Mucosa of stomach (tissue), 1 donor: ENCODE measurements around the gene ACSS2.

Experiments used
- H3K27me3 ChIP-seq: one replicate; pipeline ENCODE4 v1.7.0; 2013; ENCODE audit warnings: mild to moderate bottlenecking, low read length; ENCODE audit not compliant: control insufficient read depth, insufficient read depth
- H3K36me3 ChIP-seq: one replicate; pipeline ENCODE4 v1.7.0; 2013; ENCODE audit warnings: low read length; ENCODE audit not compliant: control insufficient read depth, insufficient read depth
- H3K4me1 ChIP-seq: one replicate; pipeline ENCODE4 v1.7.0; 2013; ENCODE audit warnings: mild to moderate bottlenecking, low read length; ENCODE audit not compliant: control insufficient read depth, insufficient read depth
- H3K4me3 ChIP-seq: one replicate; pipeline ENCODE4 v1.7.0; 2013; ENCODE audit warnings: low read length
- H3K9ac ChIP-seq: one replicate; pipeline ENCODE4 v1.7.0; 2013; ENCODE audit warnings: mild to moderate bottlenecking, low read length, moderate library complexity
- H3K9me3 ChIP-seq: one replicate; pipeline ENCODE4 v1.7.0; 2013; ENCODE audit warnings: mild to moderate bottlenecking, low read length, moderate library complexity; ENCODE audit not compliant: control insufficient read depth
- donor health status: Pancreatic carcinoma.

The ACSS2 gene

DNA sequence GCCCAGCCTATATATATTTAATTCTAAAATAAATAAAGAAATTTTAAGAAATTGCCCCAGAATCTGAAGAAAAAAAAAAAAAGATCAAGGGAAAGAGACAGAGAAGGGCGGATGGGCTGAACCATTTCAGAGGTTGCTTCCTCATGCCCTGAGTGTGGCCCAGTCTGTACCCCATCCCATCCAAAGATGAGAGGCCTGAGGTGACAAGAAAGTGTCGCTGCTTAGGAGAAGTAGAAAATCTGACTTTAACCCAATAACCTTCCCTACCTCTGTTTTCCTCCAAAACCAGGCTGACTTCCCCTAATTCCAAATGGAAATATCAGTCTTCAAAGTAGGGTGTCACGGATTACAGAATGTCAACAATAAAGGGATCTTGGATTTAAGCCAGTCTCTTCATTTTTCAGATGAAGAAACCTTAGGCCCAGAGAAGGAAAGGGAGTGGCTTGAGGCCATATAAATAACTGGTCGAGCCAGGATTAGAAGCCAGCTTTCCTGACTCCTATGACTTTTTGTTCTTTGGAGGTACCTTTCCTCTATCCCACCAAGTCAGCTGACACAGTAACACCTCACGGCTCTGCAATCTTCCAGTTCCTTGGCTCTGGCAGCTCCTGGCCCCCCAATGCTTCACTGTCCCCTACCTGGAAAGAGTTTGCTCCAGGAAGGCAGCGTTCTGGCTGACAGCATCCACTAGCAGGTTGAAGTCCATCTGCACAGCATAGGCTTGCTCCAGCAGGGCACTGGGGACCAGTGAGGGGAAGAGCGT is 69.1 kb downstream of the ACSS2 start:
- Histone ChIP-seq H3K27me3 (no peaks in the 10 kb centered on the region), H3K36me3 (peaks cover 5% of the 10 kb centered on the region), H3K4me3 (no peak overlapping the region), H3K9ac (no peak overlapping the region), H3K9me3 (no peaks in the 10 kb centered on the region), H3K4me1 (peaks cover 28% of the 10 kb centered on the region)

DNA sequence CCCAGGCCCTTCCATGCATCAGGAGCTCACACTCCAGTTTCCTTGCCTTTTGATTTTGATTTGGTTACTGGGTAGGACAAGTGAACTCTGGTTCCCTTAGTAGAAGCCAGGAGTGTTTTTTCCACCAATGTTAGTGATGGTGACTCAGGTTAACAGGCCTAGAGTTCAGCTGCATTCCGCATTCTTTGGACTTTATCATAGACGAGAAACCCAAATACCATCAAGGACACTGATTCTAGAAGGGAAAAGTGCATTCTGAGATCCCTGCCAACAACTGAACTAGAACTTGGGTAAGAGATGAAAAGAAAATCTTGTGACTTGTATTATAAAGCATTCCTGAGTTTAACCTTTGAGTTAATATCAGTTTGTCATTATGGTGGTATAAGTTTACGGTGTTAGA is 70.2 kb downstream of the ACSS2 start:
- Histone ChIP-seq H3K27me3 (no peaks in the 10 kb centered on the region), H3K9me3 (no peaks in the 10 kb centered on the region), H3K36me3 (peaks cover 5% of the 10 kb centered on the region), H3K4me3 (no peak overlapping the region), H3K9ac (no peak overlapping the region), H3K4me1 (peaks cover 28% of the 10 kb centered on the region)

DNA sequence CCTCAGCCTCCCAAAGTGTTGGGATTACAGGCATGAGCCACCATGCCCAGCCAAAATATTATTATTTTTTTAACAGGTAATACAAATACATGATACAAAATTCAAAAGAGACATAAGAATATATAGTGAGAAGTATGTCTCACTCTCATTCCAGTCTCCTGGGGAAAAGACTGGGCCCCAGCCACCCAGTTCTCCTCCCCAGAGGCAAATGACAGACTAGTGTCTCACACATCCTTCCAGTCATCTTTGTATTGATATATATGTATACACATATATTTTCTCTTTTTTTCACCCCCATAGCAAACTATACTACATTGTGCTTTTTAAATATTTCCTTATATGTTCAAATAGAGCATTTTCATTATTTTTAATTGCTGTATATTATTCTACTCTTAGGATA is 70.9 kb downstream of the ACSS2 start:
- Histone ChIP-seq H3K9me3 (no peaks in the 10 kb centered on the region), H3K4me3 (no peak overlapping the region), H3K9ac (no peak overlapping the region), H3K27me3 (no peaks in the 10 kb centered on the region), H3K4me1 (peaks cover 28% of the 10 kb centered on the region), H3K36me3 (peaks cover 5% of the 10 kb centered on the region)

DNA sequence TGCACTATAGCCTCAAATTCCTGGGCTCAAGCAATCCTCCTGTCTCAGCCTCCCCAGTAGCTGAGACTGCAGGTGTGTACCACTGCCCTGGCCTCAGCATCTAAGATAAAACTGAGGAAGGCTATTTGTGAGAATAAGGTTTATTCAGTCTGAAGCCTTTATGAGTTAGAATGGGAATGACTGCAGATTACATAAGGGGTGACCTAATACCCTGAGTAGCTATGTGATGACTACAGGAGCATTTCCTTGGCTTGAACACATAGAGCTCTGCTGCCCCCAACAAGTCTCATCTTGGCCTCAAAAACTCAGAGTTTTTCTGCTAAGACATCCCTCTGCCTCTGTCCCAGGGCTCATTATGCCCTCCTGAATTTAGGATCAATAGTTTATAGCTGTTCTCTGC is 71.6 kb downstream of the ACSS2 start:
- H3K4me1 ChIP-seq: peaks cover 28% of the 10 kb centered on the region
- no peaks in the 10 kb centered on the region for H3K27me3 ChIP-seq
- H3K9ac ChIP-seq: no peak overlapping the region
- no peaks in the 10 kb centered on the region for H3K36me3 ChIP-seq
- no peaks in the 10 kb centered on the region for H3K9me3 ChIP-seq
- no peak overlapping the region for H3K4me3 ChIP-seq

GRCh38 chr20:34949120-34949519 is 72.7 kb downstream of the ACSS2 start:
- Histone ChIP-seq H3K9ac (no peak overlapping the region), H3K36me3 (no peaks in the 10 kb centered on the region), H3K4me1 (peaks cover 34% of the 10 kb centered on the region), H3K4me3 (no peak overlapping the region), H3K27me3 (no peaks in the 10 kb centered on the region), H3K9me3 (no peaks in the 10 kb centered on the region)

- Histone ChIP-seq H3K36me3 (no peaks in the 10 kb centered on the region), H3K9ac (no peak overlapping the region), H3K4me1 (peaks cover 35% of the 10 kb centered on the region), H3K9me3 (no peaks in the 10 kb centered on the region), H3K27me3 (no peaks in the 10 kb centered on the region), H3K4me3 (no peak overlapping the region)
Observed at GRCh38 chr20:34951252-34951651, 74.8 kb downstream of the ACSS2 start.

DNA sequence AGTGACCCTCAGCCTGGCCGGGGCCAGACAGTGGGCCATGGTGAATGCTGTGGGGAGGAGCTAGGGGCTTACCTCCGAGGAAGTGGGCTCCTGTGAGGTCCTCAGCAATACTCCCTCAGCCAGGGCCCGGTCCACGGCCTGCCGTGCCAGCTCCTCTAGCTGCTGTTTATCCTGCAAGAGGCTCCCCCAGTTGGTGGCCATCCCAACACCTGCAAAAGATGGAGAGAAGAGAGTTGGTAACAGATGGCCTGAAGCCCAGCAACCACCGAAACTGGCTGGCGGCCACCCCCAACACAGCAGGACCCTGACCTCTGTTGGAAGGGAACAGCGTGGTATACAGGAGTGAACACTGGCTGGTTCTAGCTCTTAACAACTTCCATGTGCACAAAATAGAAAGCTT is 75.2 kb downstream of the ACSS2 start:
- Histone ChIP-seq H3K36me3 (no peaks in the 10 kb centered on the region), H3K4me1 (peaks cover 31% of the 10 kb centered on the region), H3K4me3 (no peak overlapping the region), H3K9me3 (no peaks in the 10 kb centered on the region), H3K9ac (no peak overlapping the region), H3K27me3 (no peaks in the 10 kb centered on the region)

- Histone ChIP-seq H3K9me3 (no peaks in the 10 kb centered on the region), H3K27me3 (no peaks in the 10 kb centered on the region), H3K4me1 (peaks cover 29% of the 10 kb centered on the region), H3K36me3 (no peaks in the 10 kb centered on the region), H3K9ac (no peak overlapping the region), H3K4me3 (no peak overlapping the region)
Observed at GRCh38 chr20:34952671-34953070, 76.3 kb downstream of the ACSS2 start.

DNA sequence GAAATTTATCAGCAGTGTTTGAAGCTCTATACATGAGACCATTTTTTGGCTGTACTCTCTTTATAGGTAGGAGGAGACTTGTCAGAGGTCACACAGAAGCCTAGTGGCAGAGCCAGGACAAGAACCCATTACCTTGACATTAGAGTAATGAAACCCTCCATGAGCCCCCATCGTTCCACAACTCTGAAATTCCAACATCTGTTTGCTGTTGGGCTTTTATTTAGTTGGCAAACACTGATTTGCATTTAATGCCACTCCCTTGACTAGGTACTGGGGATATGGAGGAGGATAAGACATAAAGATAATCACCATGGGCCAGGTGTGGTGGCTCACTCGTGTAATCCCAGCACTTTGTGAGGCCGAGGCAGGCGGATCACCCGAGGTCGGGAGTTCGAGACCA is 77.5 kb downstream of the ACSS2 start:
- H3K27me3 ChIP-seq: no peaks in the 10 kb centered on the region
- H3K9ac ChIP-seq: no peak overlapping the region
- H3K4me1 ChIP-seq: peaks cover 26% of the 10 kb centered on the region
- no peaks in the 10 kb centered on the region for H3K36me3 ChIP-seq
- H3K9me3 ChIP-seq: no peaks in the 10 kb centered on the region
- no peak overlapping the region for H3K4me3 ChIP-seq

- no peaks in the 10 kb centered on the region for H3K9me3 ChIP-seq
- no peaks in the 10 kb centered on the region for H3K36me3 ChIP-seq
- peaks cover 17% of the 10 kb centered on the region for H3K4me1 ChIP-seq
- peak overlapping the region; percentile 91 for H3K9ac ChIP-seq
- no peaks in the 10 kb centered on the region for H3K27me3 ChIP-seq
- peak overlapping the region; percentile 92 for H3K4me3 ChIP-seq
Observed at GRCh38 chr20:34954904-34955230, 78.5 kb downstream of the ACSS2 start.

DNA sequence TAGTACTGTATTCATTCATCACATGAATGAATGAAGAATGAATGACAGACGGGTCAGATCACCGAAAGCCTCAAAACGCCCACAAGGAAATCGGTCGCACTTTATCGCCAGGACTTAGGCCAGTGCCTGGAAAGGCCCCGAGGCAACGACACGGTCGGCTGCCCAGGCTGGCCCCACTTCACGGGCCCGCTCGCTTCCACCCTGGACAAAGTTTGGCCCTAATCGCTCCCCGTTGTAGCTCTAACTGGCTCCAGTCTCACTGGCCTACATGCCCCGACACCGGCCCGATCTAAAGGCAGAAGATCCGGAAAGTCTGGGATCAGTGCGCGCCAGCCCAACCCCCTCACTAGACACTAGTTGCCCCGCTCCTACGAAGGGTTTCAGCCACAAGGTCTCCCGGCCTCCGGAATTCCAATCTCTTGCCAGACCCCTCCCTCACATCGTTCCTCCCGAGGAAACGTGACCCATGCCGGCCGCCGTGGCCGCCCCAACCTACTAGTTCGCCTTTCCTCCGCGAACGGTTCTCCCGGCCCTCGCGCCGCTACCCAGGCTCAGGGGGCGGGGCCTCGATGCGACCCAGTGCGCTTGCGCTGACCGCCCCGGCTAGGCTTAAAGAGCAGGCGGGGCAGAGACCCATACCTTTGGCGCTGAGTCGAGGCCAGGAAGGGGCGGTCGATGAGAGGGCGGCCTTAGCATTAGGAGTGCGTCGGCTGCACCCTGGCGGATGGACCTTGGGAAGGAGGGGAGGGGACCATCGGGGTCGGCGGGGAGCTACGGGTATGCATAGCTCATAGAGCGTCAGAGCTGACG is 79.0 kb downstream of the ACSS2 start, which contains the start of the genes GSS and MYH7B:
GSS (minus strand) TSS at position 576 of the 810 bp plus-strand sequence. CDS start 3,954 bp downstream, outside the sequence.
MYH7B (plus strand) TSS at position 638 of the 810 bp plus-strand sequence. CDS start 22,138 bp downstream, outside the sequence.
- Histone ChIP-seq H3K4me3 (peak within 1 kb of the TSS; percentile 92), H3K9ac (peak within 1 kb of the TSS; percentile 91), H3K9me3 (no peaks in the 10 kb centered on the region), H3K4me1 (peaks cover 17% of the 10 kb centered on the region), H3K27me3 (no peaks in the 10 kb centered on the region), H3K36me3 (no peaks in the 10 kb centered on the region)

GRCh38 chr20:34956041-34956458 is 79.6 kb downstream of the ACSS2 start:
- H3K27me3 ChIP-seq: no peaks in the 10 kb centered on the region
- peaks cover 17% of the 10 kb centered on the region for H3K4me1 ChIP-seq
- H3K36me3 ChIP-seq: no peaks in the 10 kb centered on the region
- H3K9ac ChIP-seq: peak overlapping the region; percentile 91
- no peaks in the 10 kb centered on the region for H3K9me3 ChIP-seq
- peak overlapping the region; percentile 92 for H3K4me3 ChIP-seq
